22Rv1 (cell line): Measurements from ENCODE around the gene DNAJC5.
"Not testable (repeated sequence)": the region's sequence is repeated elsewhere in the genome, so short reads cannot be mapped to it uniquely, and the experiment has no call there.

Experiments
- H3K27ac ChIP-seq: fragments of 450-650 bp; 2 replicates; pipeline ENCODE4 v1.5.1; 2017
- ZFX ChIP-seq: fragments of 450-650 bp; IDR thresholded peaks from 2 replicates; pipeline ENCODE4 v1.6.1; 2017; ENCODE audit warnings: antibody characterized with exemption, borderline replicate concordance
- TF ChIP-seq, protein P1 (sequence below): fragments of 450-650 bp; IDR thresholded peaks from 2 replicates; pipeline ENCODE4 v1.5.1; 2017; ENCODE audit warnings: mild to moderate bottlenecking

The DNAJC5 gene

DNA sequence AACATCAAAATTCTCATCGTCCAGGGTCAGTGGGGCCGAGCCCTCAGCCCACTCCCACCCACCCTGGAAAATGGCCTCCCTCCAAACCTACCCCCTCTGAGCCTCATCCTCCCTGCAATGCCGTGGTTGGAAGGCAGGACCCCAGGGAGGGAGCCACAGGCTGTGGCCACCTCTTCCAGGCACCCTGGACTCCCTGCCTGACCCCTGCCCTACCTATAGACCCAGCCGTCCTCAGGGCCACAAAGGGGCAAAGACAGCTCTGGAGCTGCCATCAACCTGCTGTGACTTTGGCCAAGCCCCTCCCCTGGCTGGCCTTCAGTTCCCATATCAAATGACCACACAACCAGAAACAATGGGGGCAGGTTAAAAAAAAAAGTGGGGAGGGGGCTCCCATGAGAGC is 63.5 kb downstream of the DNAJC5 start:
- no peak for TF ChIP-seq ZFX
- TF ChIP-seq, protein P1, sequence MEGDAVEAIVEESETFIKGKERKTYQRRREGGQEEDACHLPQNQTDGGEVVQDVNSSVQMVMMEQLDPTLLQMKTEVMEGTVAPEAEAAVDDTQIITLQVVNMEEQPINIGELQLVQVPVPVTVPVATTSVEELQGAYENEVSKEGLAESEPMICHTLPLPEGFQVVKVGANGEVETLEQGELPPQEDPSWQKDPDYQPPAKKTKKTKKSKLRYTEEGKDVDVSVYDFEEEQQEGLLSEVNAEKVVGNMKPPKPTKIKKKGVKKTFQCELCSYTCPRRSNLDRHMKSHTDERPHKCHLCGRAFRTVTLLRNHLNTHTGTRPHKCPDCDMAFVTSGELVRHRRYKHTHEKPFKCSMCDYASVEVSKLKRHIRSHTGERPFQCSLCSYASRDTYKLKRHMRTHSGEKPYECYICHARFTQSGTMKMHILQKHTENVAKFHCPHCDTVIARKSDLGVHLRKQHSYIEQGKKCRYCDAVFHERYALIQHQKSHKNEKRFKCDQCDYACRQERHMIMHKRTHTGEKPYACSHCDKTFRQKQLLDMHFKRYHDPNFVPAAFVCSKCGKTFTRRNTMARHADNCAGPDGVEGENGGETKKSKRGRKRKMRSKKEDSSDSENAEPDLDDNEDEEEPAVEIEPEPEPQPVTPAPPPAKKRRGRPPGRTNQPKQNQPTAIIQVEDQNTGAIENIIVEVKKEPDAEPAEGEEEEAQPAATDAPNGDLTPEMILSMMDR = no peak
- peak overlapping the region; percentile 89 for H3K27ac ChIP-seq

DNA sequence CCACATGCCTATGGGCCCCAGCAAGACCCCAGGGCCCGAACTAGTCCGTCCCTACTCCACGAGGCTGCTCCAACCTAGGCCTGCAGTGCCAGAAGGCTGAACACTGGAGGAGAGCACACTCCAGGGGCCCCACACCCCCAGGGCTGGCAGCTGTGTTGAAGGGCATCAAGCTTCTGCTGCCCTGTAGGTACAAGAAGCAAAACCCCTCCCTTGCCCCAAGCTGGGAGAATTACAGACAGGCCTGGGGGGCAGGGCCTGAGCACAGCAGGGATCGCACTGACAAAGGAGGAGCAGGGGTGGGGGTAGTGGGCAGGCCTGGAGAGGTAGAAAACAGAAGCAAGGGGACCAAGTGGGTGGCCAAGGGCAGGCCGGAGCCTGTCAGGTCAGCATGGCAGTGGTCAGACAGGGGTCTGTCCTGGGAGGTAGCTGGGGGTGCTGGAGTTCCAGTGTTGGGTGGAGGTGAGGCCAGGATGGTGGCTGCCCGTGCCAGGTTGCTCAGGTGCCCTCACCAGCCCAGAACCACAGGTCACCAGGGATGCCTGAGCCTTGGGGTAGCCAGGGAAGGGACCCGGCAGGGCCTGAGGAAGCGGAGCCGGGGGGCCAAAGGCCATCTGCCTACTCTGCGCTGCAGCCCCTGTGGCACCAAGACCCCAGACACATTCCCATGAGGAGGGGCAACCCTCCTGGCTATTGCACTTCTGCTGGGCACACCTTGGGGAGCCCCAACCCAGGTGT is 64.2 kb downstream of the DNAJC5 start:
- peak overlapping the region; percentile 89 for H3K27ac ChIP-seq
- TF ChIP-seq, protein P1 = no peak
- TF ChIP-seq ZFX = no peak

DNA sequence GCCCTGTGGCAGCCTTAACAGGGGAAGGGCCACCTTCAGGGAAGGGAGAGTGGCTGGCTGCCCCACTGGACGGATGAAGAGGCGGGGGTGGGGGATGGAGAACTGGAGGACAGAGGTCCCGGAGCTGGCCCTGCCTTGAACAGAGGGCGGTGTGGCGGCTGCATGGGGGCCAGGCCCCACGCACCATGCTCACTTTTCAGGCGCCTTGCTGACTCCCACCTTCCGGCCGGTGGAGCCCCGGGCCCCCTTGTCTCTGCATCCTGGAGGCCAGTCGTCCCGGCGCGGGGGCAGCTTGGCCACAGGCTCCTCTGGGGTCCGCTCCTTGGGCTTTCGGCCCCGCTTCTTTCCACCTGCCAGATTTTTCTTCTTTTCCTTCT is 64.8 kb downstream of the DNAJC5 start:
- TF ChIP-seq, protein P1 = no peak
- TF ChIP-seq ZFX = no peak
- H3K27ac ChIP-seq = peak overlapping the region; percentile 89; the same call in 1 of the 2 replicates

DNA sequence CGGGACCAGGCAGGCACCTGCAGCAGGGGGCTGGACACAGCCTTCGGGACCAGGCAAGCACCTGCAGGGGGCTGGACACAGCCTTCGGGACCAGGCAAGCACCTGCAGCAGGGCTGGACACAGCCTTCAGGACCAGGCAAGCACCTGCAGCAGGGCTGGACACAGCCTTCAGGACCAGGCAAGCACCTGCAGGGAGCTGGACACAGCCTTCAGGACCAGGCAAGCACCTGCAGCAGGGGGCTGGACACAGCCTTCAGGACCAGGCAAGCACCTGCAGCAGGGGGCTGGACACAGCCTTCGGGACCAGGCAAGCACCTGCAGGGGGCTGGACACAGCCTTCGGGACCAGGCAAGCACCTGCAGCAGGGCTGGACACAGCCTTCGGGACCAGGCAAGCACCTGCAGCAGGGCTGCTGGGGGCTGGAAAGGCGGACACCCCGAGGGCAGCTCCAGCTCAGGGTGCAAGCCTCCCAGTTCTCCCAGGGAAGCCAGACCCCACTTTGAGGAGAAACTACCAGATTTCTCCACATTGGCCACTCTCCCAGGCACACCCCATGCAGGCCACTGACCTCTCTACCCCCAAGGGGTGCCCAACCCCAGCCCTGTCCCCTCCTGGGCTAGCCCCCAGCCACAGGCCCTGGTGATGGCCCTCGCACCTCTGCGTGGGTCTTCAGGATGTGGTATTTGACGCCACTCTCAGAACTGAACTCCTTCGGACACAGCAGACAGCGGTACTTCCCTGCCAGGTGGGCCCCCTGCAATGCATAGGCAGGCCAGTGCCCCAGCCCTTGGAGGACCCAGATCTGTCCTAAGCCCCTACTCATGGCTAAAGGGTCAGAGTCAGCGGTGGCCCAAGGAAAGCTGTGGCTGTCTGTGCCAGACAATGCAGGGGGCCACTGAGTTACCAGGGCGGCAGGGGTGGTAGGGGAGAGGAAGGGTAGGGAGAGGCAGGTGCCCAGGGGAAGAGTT is 66.0 kb downstream of the DNAJC5 start:
- H3K27ac ChIP-seq = not testable (repeated sequence)

DNA sequence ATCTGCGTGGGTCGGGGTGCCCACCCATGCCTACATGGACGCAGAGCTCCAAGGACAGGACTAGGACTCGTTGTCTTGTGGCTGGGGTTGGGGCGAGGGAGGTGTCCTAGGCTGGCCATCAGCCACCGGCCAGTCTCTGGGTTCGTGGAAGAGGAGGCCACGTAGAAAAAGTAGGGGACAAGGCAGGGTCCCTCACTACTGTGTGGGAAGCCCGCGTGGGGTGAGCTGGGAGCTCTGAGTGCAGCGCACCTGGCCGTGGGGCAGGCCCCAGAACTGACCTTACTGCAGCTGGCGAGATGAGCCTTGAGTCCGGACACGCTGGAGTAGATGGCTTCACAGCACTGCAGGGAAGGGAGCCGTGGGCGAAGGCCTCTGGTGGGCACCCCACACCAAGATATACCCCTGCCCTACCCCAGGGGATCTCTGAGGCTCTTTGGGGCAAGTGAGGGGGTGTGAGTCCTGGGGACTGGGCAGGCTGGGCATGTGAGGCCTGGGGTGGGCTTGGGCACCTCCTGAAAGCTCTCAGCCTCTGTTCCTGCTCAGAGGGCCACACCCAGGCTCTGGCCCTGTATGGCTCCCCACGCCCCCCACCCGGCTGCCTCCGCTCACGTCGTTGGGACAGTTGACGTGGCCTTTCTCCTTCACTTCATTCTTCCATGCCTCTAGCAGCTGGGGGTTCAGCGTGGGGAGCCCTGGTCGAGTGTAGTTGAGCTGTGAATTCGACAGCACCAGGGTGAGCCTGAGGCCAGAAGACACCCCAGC is 66.9 kb downstream of the DNAJC5 start:
- no peak overlapping the region for H3K27ac ChIP-seq
- TF ChIP-seq, protein P1 = no peak
- no peak for TF ChIP-seq ZFX

DNA sequence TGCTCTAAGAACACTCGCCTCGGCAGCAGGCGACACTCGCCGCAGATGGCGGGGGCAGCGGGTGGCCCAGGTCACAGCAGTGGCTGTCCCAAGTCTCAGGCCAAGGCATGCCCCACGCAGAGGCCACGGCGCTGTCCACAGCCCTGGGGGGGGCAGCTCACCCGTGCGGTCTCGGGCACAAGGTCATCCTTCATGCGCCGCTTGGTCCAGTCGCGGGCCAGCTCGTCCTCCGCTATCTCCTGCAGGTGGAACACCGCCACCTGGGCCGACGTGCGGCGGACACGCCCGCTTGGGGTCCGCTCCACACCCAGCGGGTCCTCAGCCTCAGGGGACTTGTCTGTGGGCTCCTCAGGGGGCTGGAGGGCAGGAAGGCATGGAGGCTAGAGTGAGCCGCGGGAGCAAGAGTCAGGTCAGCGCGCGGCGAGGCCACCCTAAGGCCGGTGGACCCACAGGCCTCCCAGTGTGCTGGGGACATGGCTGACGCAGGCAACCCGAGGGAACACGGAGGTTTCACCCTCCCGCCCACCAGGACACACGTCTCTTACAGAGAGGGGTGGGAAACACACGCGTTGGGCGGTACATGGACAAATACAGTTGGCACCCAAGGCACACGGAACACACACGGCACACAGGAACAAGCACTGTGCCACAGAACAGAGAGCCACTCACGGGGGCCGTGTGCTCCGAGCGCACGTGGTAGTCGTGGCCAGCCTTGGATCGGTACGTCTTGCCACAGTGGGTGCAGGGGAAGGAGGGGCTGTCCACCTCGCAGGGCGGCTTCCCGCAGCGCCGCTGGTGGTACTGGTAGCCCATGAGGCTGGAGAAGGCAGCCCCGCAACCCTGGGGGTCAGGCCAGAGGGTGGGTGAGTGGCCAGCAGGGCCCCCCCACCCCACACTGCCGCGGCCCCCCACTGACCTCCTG is 67.8 kb downstream of the DNAJC5 start:
- H3K27ac ChIP-seq = no peak overlapping the region
- TF ChIP-seq, protein P1 = no peak
- TF ChIP-seq ZFX = no peak
